Measurements from ENCODE around the gene EEA1.
"Not testable (repeated sequence)": the region's sequence is repeated elsewhere in the genome, so short reads cannot be mapped to it uniquely, and the experiment has no call there.

The EEA1 gene

GRCh38 chr12:92928962-92929915 lies at the start of gene EEA1:
TSS of gene EEA1 (minus strand) at chr12:92929295. CDS start at chr12:92929066, 229 bp downstream.
- DNase-seq (ENCODE audit: low read depth in 2 of 2) = peak; percentile 96 to 97

DNA sequence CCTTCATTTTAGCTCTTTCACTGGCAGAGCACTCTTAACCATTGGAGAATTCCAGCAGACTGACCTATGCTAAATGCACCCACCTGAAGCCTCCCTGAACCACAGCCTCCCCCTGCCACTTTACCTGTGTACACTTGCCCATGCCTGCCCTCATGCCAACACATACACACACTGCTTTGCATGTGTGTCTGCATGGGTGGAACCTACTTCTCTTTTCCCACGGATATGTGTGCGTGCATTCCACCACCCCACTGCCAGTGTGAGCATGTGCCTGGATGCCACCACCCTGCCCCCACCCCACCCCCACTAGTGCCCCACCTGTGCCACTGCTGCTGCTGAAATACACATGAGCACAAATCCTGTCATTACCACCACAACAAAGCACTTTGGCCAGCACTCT lies 49.5 kb upstream of the EEA1 start:
- DNase-seq (ENCODE audit: low read depth in 2 of 2) = no peak

DNA sequence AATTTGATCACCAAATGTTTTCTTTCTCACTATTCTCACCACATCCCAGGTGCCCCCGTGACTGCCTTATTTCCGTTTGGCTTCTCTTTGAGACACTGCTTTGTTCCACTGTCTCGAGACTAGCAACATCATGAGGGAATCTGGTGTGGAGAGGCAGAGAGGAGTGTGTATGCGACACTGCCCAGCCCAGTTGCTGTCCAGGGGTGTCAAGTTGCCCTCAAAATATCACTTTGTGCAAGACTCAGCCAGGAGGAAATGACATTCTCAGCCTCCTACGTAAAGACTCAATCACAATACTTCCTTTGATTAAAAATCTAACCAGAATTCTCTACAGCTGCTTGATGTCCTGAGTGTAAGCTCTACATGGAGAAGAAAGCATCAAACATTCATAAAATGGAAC lies 48.2 kb upstream of the EEA1 start:
- DNase-seq (ENCODE audit: low read depth in 2 of 2) = no peak

DNA sequence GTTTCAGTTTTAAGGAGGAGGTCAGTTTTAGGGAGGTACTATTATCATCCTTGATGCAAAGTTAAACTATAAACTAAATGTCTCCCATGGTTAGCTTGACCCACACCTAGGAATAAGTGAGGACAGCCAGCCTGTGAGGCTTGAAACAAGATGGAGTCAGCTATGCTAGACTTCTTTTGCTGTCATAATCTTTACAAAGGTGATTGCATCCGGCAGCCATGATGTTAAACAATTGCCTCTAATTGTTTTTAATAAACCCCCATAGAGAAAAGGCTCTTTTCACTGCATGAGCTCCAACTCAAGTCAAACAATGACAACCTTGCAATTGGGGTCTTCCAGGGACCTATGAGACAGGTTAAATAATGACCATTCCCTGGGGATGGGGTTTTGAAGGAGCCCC lies 45.7 kb upstream of the EEA1 start:
- no peak for DNase-seq (ENCODE audit: low read depth in 2 of 2)

DNA sequence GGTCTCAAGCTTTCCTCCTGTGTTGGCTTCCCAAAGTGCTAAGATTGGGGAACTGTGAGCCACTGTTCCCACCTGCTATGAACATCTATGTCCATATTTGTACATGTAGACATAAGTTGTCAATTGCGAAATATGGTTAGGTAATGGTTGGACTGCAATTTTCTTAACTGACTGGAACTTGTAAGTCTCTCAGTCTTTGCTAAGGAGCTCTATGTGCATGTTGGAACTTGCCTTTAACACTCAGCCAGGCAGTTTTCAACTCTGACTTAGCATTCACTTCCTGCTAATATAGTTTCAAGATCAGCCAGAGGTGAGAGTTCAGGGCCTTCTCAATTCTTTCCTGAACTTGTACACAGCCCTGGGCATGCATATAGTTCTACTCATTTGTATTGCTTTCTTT lies 44.5 kb upstream of the EEA1 start:
- no peak for DNase-seq (ENCODE audit: low read depth in 2 of 2)

DNA sequence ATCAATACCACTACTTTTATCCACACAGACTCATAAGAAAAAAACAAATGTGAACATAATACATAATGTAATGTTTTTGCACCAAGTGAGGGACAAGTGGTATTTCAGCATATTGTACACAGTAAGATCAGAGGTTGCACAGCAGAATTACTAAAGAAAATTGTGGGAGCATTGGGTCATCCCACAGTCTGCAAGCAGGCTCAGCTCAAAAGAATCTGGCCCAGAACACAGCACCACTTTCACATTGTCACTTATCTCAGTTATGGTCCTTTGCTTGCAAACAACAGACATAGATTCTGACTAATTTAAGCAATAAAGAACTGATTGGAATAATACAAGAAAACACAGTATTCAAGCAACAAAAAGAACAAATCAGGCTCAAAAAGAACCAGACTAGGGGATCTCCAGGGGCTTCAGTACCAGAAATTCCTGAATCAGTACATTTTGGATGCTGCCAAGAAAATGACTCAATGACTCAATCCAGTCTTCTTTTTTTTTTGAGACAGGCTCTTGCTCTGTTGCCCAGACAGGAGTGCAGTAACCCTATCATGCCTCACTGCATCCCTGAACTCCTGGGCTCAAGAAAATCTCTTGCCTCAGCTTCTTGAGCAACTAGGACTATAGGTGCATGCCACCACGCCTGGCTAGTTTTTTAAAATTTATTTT lies 42.9 kb upstream of the EEA1 start:
- no peak for DNase-seq (ENCODE audit: low read depth in 2 of 2)

DNA sequence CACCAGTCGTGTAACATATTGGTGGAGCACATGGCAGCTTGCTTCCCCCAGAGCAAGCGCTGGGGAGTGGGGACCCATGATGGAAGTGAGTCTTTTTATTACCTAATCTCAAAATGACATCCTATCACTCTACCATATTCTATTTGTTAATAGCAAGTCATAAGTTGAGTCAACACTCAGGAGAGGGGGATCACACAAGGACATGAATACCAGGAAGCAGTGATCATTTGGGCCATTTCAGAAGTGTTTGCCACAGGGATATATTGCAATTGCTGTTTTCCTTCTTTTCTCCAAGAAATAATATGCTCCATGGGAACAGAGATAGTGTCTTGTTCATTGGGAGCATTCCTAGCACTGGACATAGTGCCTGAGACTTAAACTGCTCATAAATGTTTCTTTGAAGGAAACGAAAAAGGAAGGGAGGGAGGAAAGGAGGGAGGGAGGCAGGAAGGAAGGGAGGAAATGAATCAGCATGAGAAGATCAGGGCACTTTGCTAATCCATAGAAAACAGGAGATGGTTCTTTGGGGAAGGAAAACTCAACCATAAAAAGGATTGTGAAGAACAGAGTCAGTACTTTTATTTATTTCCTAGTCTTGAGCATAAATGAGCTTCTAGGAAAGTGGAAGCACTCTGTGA lies 39.2 kb upstream of the EEA1 start:
- DNase-seq (ENCODE audit: low read depth in 2 of 2) = no peak

DNA sequence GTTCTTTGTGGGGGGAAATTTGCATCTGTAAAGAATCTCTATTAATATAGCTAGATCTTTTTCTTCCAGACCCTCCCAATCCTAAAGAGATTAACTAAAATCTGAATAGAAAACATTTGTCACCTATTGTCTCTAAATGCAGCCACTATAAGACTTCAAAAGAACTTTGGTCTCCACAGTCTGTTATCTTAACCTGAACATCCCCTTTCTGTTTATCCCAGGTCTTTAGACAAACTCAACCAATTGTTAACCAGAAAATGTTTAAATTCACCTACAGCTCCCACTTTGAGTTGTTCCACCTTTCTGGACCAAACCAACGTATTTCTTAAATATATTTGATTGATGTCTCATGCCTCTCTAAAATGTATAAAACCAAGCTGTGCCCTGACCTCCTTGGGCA lies 35.3 kb upstream of the EEA1 start:
- DNase-seq (ENCODE audit: low read depth in 2 of 2) = not testable (repeated sequence)

DNA sequence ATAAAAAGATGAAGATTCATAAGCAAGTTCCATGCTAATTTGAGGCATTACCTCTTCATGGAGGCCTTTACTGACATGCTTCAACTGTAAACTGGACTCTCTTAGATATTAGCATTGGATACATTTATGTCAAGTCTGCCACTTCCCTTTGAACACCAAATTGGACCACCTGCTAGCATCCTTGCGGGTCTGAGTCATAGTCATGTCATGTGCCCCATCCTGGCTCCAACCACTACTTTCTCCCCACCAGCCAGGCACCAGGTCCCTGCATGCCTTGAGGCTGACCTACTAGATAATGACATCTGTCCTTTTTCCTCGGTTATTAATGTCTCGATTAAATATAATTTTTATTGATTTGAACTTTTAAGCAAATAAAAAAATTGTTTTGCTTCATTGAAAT lies 32.9 kb upstream of the EEA1 start:
- no peak for DNase-seq (ENCODE audit: low read depth in 2 of 2)

DNA sequence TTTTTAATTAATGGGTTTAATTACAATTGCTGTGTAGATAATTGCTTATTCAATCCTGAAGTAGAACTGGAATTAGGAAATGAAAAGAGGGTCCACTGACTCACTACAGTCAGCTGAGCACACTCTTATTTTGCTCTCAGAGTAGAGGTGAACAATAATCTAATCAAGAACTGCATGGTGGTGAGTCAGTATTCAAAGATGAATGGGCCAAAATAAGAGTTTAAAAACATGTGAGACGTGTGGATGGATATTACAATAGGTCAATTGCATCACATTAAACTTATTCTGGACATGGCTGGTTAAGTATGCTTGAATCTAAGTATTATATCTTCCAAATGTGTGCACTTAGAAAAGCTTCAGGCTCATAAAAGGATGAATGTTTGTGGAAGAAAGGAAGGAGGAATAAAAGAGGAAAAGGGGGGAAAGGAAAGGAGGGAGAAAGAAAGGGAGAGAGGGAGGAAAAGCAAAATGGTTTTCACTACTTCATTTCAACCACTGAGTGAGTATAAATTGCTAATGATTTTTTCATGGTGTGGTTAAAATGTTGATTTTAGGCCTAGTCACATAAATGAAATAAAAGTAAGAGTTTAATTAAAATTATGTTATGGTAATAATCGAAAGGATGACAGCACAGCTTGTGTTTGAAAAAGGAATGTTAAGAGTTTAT lies 27.0 kb upstream of the EEA1 start:
- DNase-seq (ENCODE audit: low read depth in 2 of 2) = no peak

DNA sequence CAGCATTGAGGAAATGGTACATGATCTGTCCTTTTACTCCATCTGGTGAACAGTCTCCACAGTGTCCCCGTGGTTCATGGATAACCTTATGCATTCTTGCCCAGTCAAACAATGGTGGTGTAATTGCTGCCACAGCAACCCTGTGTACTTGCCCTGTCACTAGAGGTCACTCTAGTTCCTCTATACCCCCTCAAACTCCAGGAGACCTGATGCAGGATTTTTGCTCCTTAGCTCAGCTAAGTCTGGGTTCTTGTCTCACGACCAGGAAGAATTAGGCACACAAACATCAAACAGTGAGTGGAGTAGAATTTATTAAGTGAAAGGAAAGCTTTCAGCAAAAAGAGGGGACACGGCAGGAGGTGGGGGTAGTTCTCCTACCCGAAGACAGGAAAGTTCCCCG lies 24.7 kb upstream of the EEA1 start:
- DNase-seq (ENCODE audit: low read depth in 2 of 2) = no peak

DNA sequence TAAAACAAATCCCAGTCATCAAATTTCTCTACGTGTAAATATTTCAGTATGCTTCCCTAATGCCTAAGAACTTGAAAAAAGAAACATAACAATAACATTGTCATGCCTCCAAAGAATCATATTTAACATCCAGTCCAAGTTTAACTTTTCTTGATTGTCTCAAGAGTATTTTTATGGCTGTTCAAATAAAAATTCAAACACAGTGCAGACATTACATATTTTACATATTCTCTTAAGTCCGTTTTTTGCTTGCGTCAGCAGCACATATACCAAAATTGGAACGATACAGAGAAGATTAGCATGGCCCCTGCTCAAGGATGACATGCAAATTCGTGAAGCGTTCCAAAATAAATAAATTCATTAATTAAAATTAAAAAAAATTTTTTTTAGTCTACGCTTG lies 23.3 kb upstream of the EEA1 start:
- DNase-seq (ENCODE audit: low read depth in 2 of 2) = no peak

DNA sequence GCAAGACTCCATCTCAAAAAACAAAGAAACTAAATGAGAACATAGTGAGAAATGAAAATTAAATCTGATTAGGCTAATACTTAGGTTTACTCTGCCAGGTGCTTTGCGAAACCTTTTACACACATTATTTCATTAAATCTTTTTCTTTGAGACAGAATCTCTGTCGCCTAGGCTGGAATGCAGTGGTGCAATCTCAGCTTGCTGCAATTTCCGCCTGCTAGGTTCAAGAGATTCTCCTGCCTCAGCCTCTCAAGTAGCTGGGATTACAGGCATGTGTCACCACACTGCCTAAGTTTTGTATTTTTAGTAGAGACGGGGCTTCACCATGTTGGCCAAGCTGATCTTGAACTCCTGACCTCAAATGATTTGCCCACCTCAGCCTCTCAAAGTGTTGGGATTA lies 21.9 kb upstream of the EEA1 start:
- DNase-seq (ENCODE audit: low read depth in 2 of 2) = no peak

GRCh38 chr12:92950011-92950410 lies 20.9 kb upstream of the EEA1 start:
- DNase-seq (ENCODE audit: low read depth in 2 of 2) = no peak

DNA sequence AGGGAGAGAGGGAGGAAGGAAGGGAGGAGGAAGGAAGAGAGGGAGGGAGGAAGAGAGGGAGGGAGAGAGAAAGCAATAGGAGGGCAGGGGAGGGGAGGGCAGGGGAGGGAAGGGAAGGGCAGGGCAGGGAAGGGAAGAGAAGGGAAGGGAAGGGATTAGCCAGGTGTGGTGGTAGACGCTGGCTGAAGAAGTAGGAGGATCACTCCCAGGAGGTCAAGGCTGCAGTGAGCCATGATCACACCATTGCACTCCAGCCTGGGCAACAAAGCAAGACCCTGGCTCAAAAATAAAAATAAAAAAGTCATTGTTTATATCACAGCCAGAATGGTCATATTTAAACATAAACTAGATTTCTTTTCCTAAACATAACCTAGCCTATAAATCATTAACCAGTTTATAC lies 20.4 kb upstream of the EEA1 start:
- no peak for DNase-seq (ENCODE audit: low read depth in 2 of 2)

DNA sequence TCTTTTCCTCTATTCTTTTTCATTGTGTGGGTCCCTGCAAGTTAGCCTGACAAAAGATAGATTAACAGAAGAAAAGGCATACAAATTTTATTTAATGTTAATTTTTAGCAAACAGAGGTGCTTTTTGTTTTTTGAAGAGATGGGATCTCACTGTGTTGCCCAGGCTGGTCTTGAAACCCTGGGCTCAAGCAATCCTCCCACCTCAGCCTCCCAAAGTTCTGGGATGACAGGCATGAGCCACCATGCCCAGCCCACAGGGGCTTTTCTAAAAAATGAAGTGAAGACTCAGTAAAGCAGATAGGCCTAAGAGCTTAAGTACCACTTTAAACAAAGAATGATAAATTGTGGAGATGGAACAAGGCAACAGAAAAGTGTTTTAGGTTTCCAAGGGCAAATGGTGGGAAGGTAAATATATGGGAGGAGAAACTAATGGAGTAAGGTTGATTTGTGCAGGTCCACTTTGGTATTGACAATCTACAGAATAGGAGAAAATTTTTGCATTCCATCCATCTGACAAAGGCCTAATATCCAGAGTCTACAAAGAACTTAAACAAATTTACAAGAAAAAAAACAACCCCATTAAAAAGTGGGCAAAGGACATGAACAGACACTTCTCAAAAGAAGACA lies 18.6 kb upstream of the EEA1 start:
- DNase-seq (ENCODE audit: low read depth in 2 of 2) = no peak

DNA sequence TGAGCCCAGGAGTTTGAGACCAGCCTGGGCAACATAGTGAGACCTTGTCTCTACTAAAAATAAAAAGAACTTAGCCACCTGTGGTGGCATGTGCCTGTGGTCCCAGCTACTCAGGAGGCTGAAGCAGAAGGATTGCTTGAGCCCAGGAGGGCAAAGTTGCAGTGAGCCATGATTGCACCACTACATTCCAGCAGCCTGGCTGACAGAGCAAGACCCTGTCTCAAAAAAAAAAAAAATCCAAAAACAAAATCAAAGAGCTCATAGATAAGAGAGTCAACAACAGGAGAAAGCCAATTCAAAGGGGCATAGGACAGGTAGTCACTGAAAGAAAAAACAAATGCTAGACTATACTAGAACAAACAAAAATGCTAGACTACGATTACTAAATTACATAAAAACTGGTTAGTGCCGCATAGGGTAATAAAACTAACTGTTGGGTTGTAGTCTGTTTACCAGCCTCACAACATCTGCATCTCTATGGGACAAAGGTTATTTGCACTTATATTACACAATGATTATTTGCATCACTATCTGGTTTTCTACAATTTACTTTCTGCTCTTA lies 16.6 kb upstream of the EEA1 start:
- DNase-seq (ENCODE audit: low read depth in 2 of 2) = no peak

- DNase-seq (ENCODE audit: low read depth in 2 of 2) = no peak
Measured at GRCh38 chr12:92943482-92944250, 14.6 kb upstream of the EEA1 start.

GRCh38 chr12:92942905-92943304 lies 13.8 kb upstream of the EEA1 start:
- no peak for DNase-seq (ENCODE audit: low read depth in 2 of 2)

DNA sequence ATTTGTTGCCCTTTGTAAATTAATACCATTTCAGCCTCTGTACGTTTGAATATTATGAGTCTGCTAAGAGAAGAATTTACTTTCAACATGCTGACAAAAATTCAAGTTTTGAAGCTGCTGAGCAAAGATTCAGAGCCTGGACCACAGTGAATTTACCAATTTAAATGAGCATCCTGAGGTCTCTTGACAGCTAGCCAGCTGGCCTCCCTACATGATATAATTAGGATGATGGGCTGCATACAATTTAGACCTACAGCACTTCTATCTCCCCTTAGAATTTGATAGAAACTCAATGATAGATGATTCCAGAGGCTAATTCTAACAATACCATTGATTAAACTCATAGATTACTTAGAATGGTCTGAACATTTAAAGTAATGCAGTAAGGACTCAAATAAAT lies 10.0 kb upstream of the EEA1 start:
- no peak for DNase-seq (ENCODE audit: low read depth in 2 of 2)

- no peak for DNase-seq (ENCODE audit: low read depth in 2 of 2)
Measured at GRCh38 chr12:92938638-92939037, 9.5 kb upstream of the EEA1 start.
